Stimulated activated memory B cell treated with anti-CD40 and anti-IgM and Interleukin-4, amounts not matched to agents 10 μg/mL and 1 μg/mL and 100 μg/mL, for 72 hours (primary cell): ENCODE results near the gene CCDC159.
A peak's percentile ranks its signal among the peaks of the same experiment; 100 is the strongest.
"Not testable (repeated sequence)": the region's sequence is repeated elsewhere in the genome, so short reads cannot be mapped to it uniquely, and the experiment has no call there.

Experiments
- ATAC-seq: fragments of 150-1000 bp; cut with Tn5 transposase; 2 replicates; pipeline ENCODE4 v1.10.0; 2021
- H3K27ac Mint-ChIP-seq: one replicate; pipeline ENCODE4 v1.8.0; 2022; ENCODE audit warnings: mild to moderate bottlenecking, mixed read lengths
- H3K27me3 Mint-ChIP-seq: one replicate; pipeline ENCODE4 v1.8.0; 2022; ENCODE audit warnings: mixed read lengths
- H3K36me3 Mint-ChIP-seq: one replicate; pipeline ENCODE4 v1.8.0; 2022; ENCODE audit warnings: mixed read lengths
- H3K4me1 Mint-ChIP-seq: one replicate; pipeline ENCODE4 v1.8.0; 2022; ENCODE audit warnings: mixed read lengths
- H3K4me3 Mint-ChIP-seq: one replicate; pipeline ENCODE4 v1.8.0; 2022; ENCODE audit warnings: mild to moderate bottlenecking, moderate library complexity, mixed read lengths
- H3K9me3 Mint-ChIP-seq: one replicate; pipeline ENCODE4 v1.8.0; 2022; ENCODE audit warnings: mixed read lengths

Gene CCDC159

DNA sequence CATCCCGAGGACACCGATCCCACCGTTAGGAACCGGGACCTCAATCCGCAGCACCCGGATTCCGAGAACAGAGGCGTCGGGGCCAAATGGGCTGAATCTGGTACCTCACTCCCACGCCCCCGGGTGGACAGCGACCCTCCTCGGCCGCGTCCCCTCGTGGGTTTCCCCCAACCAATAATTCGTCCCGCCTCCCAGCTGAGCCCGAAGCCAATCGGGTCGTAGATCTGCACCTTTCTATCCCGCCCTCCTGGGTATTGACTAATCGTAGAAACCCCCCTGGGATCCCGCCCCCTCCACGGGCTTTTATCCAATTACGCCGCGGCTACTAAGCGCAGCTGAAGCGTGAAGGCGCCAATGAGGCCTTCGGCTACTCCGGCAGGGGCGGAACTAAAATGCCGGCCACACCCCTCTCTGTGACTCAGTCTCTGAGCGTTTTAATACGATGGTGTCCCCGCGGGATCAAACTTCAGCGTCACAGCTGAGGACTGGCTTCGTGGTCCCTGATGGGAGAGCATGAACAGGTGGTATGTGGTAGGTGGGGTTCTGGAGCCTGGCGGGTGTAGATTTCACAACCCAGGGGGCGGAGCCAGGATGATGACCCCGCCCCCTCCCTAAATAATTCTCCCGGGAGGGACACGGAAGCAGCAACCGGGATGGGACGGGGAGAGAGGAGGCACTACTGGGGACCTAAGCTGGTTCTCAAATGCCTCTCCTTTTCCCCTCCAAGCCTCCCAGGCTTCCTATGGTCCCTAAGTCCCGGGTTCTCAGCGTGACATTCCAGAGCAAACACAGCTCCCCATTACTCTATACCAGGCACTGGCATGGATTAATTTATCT lies at the start of gene CCDC159, which contains the start of gene TMEM205:
CCDC159 (plus strand) TSS at position 416 of the 837 bp plus-strand sequence; CDS start at position 504, 88 bp downstream.
TMEM205 (minus strand) TSS at position 165 of the 837 bp plus-strand sequence. CDS start 649 bp downstream, outside the sequence.
- Mint-ChIP-seq H3K36me3 (peaks cover 17% of the 10 kb centered on the region), H3K27me3 (no peaks in the 10 kb centered on the region), H3K9me3 (peaks cover 4% of the 10 kb centered on the region), H3K27ac (peak within 1 kb of the TSS; percentile 88), H3K4me3 (peak within 1 kb of the TSS; percentile 86), H3K4me1 (peaks cover 29% of the 10 kb centered on the region)
- peak; percentile 98 for ATAC-seq

DNA sequence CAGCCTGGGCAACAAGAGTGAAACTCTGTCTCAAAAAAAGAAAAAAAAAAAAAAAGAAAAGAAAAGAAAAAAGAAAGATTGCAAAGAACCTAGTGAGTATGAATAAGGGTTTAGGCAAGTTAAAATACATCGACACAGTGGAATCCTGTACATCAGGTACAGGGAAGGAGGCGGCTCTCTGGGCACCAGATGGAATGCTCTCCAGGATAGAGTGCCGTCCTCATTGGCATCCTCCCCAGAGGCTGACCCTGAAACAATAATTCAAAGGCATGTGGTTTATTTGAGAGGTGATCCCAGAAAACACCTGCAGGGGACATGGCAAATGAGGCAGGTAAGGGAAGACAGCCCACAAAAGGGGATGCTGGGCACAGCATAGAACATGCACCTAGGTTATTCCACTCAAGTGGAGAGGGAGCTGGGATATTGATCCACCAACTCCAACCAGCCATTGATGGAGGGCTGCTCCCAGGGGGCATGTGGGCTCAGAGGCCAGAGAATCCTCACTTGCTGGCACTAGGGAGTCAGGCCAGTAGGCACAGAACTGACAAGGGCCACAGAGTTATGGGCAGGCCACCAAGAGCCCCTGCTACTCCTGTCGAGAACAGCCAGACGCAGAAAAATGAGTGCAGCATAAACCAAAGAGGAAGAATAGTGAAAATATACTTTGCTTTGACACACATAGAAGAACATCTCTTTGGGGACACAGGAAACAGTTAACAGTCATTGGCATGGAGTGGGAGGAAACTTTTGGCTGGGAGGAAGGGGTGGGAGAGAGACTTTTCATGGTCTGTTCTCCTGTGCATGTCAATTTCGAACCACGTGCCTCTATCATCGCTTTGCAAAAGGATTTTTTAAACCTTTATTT lies 46.1 kb upstream of the CCDC159 start:
- no peaks in the 10 kb centered on the region for H3K4me1 Mint-ChIP-seq
- peaks cover 30% of the 10 kb centered on the region for H3K27me3 Mint-ChIP-seq
- ATAC-seq = no peak
- H3K9me3 Mint-ChIP-seq = no peaks in the 10 kb centered on the region
- no peak overlapping the region for H3K4me3 Mint-ChIP-seq
- no peak overlapping the region for H3K27ac Mint-ChIP-seq
- no peaks in the 10 kb centered on the region for H3K36me3 Mint-ChIP-seq

- Mint-ChIP-seq H3K36me3 (no peaks in the 10 kb centered on the region), H3K27ac (no peak overlapping the region), H3K4me3 (no peak overlapping the region), H3K27me3 (peaks cover 30% of the 10 kb centered on the region), H3K4me1 (no peaks in the 10 kb centered on the region), H3K9me3 (no peaks in the 10 kb centered on the region)
- no peak for ATAC-seq
Observed at GRCh38 chr19:11300811-11301120, 45.6 kb upstream of the CCDC159 start.

- H3K27me3 Mint-ChIP-seq = peaks cover 20% of the 10 kb centered on the region
- no peak overlapping the region for H3K4me3 Mint-ChIP-seq
- no peak overlapping the region for H3K27ac Mint-ChIP-seq
- H3K36me3 Mint-ChIP-seq = no peaks in the 10 kb centered on the region
- no peak for ATAC-seq
- H3K9me3 Mint-ChIP-seq = no peaks in the 10 kb centered on the region
- H3K4me1 Mint-ChIP-seq = no peaks in the 10 kb centered on the region
Observed at GRCh38 chr19:11304936-11305335, 41.4 kb upstream of the CCDC159 start.

GRCh38 chr19:11306337-11306736 lies 40.0 kb upstream of the CCDC159 start:
- Mint-ChIP-seq H3K27ac (no peak overlapping the region), H3K4me1 (no peaks in the 10 kb centered on the region), H3K4me3 (no peak overlapping the region), H3K9me3 (no peaks in the 10 kb centered on the region), H3K36me3 (no peaks in the 10 kb centered on the region), H3K27me3 (peaks cover 17% of the 10 kb centered on the region)
- no peak for ATAC-seq

DNA sequence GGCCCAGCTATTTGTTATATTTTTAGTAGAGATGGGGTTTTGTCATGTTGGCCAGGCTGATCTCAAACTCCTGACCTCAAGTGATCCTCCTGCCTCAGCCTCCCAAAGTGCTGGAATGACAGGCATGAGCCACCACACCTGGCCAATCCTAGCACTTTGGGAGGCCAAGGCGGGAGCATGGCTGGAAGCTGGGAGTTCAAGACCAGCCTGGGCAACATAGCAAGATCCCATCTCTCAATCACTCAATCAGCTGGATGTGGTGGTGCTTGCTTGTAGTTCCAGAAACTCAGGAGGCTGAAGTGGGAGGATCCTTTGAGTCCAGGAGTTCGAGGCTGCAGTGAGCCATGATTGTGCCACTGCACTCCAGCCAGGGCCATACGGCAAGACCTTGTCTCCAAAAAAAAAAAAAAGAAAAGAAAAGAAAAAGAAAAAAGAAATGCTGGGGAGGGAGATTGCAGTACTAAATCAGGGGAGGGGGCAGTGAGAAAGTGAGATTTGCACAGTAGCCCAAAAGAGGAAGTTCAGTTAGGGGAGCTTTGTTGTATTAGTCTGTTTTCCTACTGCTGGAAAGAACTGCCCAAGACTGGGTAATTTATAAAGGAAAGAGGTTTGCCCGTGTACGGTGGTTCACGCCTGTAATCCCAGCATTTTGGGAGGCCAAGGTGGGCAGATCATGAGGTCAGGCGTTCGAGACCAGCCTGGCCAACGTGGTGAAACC lies 25.9 kb upstream of the CCDC159 start:
- Mint-ChIP-seq H3K27ac (peak overlapping the region; percentile 25), H3K27me3 (peaks cover 24% of the 10 kb centered on the region), H3K4me1 (peaks cover 35% of the 10 kb centered on the region)
- not testable (repeated sequence) for H3K4me3 Mint-ChIP-seq, H3K36me3 Mint-ChIP-seq, ATAC-seq, H3K9me3 Mint-ChIP-seq

DNA sequence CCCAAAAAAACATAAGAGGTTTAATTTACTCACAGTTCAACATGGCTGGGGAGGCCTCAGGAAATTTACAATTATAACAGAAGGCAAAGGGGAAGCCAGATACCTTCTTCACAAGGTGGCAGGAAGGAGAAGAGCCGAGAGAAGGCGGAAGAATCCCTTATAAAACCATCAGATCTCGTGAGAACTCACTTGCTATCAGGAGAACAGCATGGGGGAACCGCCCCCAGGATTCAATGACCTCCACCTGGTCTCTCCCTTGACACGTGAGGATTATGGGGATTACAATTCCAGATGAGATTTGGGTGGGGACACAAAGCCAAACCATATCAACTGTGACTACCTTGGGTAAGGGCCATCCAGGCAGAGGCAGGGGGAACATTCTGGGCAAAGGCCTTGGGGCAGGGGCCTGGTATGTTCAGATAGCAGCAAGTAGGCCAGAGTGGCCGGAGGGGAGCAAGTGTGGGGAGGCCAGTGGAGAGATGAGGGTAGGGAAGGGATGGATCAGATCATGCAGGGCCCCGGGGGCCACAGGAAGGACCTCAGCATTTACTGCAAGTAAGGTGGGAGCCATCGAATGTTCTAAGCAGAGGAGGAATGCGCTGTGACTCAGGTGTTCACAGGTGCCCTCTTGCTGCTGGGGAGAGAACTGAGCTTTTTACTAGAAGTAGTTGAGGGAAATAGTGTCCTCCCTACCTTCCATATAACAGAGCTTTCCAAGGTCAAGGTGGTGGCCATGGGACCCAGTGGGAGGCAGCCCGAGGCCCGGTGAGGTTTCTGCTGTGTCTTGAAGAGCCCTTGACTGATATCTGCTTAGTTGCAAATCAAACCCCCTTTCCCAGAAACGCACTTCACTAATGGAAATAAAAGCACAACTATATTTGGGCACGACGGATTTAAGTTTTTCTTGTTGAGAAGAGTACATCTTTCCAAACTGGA lies 24.9 kb upstream of the CCDC159 start:
- H3K4me1 Mint-ChIP-seq = peaks cover 35% of the 10 kb centered on the region
- ATAC-seq = no peak
- H3K4me3 Mint-ChIP-seq = no peak overlapping the region

DNA sequence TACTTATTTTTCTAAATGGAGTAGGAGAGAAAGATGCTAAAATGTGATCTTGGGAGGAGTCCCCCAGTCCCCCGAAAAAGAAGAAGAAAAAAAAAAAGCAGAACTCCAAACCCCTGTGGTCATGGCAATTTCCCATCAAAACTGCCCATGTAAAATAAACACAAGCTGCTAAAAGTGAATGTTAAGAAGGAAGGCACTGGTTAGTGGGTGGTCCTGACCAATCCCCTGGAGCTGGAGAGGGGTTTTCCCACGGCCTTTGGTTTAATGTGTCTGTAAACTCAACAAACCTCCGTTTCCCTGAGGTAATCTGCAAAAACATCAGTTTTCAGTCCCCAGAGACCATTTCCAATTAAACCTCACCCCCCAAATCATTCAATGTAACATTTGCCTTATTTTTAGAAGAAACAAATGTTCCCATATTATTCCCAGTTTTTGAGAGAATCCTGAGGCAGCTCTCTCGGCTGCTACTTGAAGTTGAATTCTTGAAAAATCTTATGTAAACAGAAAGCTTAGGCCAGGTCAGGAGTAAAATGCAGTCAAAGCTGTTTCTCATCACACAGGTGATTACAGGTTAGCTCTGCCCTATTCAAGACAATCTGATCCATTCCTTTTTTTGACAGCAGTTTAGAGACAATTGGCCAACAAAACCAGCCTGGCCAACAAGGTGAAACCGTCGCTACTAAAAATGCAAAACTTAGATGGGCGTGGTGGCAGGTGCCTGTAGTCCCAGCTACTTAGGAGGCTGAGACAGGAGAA lies 23.9 kb upstream of the CCDC159 start:
- H3K27me3 Mint-ChIP-seq = peaks cover 24% of the 10 kb centered on the region
- H3K9me3 Mint-ChIP-seq = no peaks in the 10 kb centered on the region
- no peak overlapping the region for H3K4me3 Mint-ChIP-seq
- H3K36me3 Mint-ChIP-seq = peaks cover 5% of the 10 kb centered on the region
- ATAC-seq = no peak
- H3K4me1 Mint-ChIP-seq = peaks cover 35% of the 10 kb centered on the region
- H3K27ac Mint-ChIP-seq = no peak overlapping the region

More for the DNA sequence above, 24.9 kb upstream of the CCDC159 start:
- Mint-ChIP-seq H3K27ac (peak overlapping the region; percentile 25), H3K27me3 (peaks cover 24% of the 10 kb centered on the region), H3K9me3 (no peaks in the 10 kb centered on the region), H3K36me3 (no peaks in the 10 kb centered on the region)

GRCh38 chr19:11323601-11324078 lies 22.7 kb upstream of the CCDC159 start:
- Mint-ChIP-seq H3K27ac (peak overlapping the region; percentile 51), H3K36me3 (peaks cover 5% of the 10 kb centered on the region), H3K4me1 (peaks cover 35% of the 10 kb centered on the region), H3K27me3 (peaks cover 24% of the 10 kb centered on the region), H3K9me3 (no peaks in the 10 kb centered on the region), H3K4me3 (no peak overlapping the region)
- ATAC-seq = no peak

- peaks cover 24% of the 10 kb centered on the region for H3K27me3 Mint-ChIP-seq
- peak; percentile 67 for ATAC-seq
- no peaks in the 10 kb centered on the region for H3K9me3 Mint-ChIP-seq
- H3K36me3 Mint-ChIP-seq = peaks cover 5% of the 10 kb centered on the region
- no peak overlapping the region for H3K4me3 Mint-ChIP-seq
- H3K27ac Mint-ChIP-seq = peak overlapping the region; percentile 51
- peaks cover 35% of the 10 kb centered on the region for H3K4me1 Mint-ChIP-seq
Observed at GRCh38 chr19:11324079-11324661, 22.1 kb upstream of the CCDC159 start.

DNA sequence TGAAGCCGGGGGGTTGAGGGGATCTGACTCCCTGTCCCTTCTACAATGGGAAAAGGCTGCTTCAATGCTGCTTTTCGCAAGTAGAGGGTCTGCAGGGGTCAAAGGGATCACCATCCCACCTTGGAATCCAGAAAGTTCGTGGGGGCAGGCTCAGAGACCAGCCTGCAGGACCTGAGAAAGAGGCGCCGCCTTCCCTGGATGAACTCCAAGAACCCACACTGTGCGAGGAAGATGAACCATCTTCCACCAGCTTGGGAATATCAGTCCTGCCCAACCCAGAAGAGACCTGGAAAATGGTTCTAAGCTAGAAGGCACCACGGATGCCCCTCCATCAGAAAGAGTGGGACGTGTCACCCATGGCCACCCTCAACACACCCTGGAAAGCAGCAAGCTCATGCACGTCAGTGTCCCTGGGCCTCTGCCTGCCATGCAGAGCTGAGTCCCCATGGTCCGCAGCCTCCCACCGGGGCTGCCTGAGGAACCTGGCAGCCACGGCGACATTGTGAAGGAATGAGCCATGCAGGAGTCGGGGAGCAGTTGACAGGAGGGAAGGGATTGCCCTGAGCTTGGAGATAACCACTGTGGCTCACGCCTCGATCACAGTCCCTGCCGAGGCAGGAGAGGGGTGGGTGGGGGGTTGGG lies 21.4 kb upstream of the CCDC159 start:
- peak overlapping the region; percentile 51 for H3K27ac Mint-ChIP-seq
- H3K9me3 Mint-ChIP-seq = no peaks in the 10 kb centered on the region
- no peak for ATAC-seq
- H3K27me3 Mint-ChIP-seq = peaks cover 24% of the 10 kb centered on the region
- H3K36me3 Mint-ChIP-seq = peaks cover 5% of the 10 kb centered on the region
- H3K4me1 Mint-ChIP-seq = peaks cover 35% of the 10 kb centered on the region
- no peak overlapping the region for H3K4me3 Mint-ChIP-seq

- H3K9me3 Mint-ChIP-seq = no peaks in the 10 kb centered on the region
- H3K27me3 Mint-ChIP-seq = peaks cover 20% of the 10 kb centered on the region
- no peak overlapping the region for H3K27ac Mint-ChIP-seq
- peaks cover 5% of the 10 kb centered on the region for H3K36me3 Mint-ChIP-seq
- no peak overlapping the region for H3K4me3 Mint-ChIP-seq
- H3K4me1 Mint-ChIP-seq = peaks cover 31% of the 10 kb centered on the region
- no peak for ATAC-seq
Observed at GRCh38 chr19:11325544-11325943, 20.8 kb upstream of the CCDC159 start.

GRCh38 chr19:11330127-11330526 lies 16.2 kb upstream of the CCDC159 start:
- H3K36me3 Mint-ChIP-seq = peaks cover 31% of the 10 kb centered on the region
- no peak overlapping the region for H3K4me3 Mint-ChIP-seq
- no peaks in the 10 kb centered on the region for H3K27me3 Mint-ChIP-seq
- H3K4me1 Mint-ChIP-seq = no peaks in the 10 kb centered on the region
- no peak for ATAC-seq
- H3K27ac Mint-ChIP-seq = no peak overlapping the region
- no peaks in the 10 kb centered on the region for H3K9me3 Mint-ChIP-seq
